Activated CD8-positive, alpha-beta T cell treated with anti-CD3 and anti-CD28 coated beads, Interleukin-2, amount 10 ng/mL, durations not matched to agents 7 days and 5 days (primary cell): ENCODE data around the gene AP3S2. TPM values are rescaled to one million over a fixed set of nuclear protein-coding genes. Genes with fewer than 3 reads are reported as not detected.
"Not testable (repeated sequence)": the region's sequence is repeated elsewhere in the genome, so short reads cannot be mapped to it uniquely, and the experiment has no call there.

Source experiments
- ATAC-seq: fragments of 150-1000 bp; cut with Tn5 transposase; one replicate; pipeline ENCODE4 v1.10.0; 2021; ENCODE audit warnings: moderate library complexity
- CTCF ChIA-PET: fragments of 350-600 bp; sonication (Branson Sonifier 250); formaldehyde crosslinking; loops from one replicate; lab custom pipeline; 2021; ENCODE audit warnings: antibody characterized with exemption; lab: Charles Lee
- POLR2A ChIA-PET: fragments of 350-600 bp; sonication (Branson Sonifier 250); formaldehyde crosslinking; loops from one replicate; lab custom pipeline; 2021; ENCODE audit warnings: antibody characterized with exemption; lab: Charles Lee
- DNase-seq: peaks from one replicate; pipeline ENCODE4 v3.0.0-alpha.2; 2020
- H3K27ac Mint-ChIP-seq: one replicate; pipeline ENCODE4 v1.8.0; 2021; ENCODE audit warnings: mild to moderate bottlenecking, mixed read lengths
- H3K27me3 Mint-ChIP-seq: one replicate; pipeline ENCODE4 v1.8.0; 2021; ENCODE audit warnings: low read depth, mixed read lengths
- H3K36me3 Mint-ChIP-seq: one replicate; pipeline ENCODE4 v1.8.0; 2021; ENCODE audit warnings: low read depth, mixed read lengths
- H3K4me1 Mint-ChIP-seq: one replicate; pipeline ENCODE4 v1.8.0; 2021; ENCODE audit warnings: low read depth, mixed read lengths
- H3K4me3 Mint-ChIP-seq: one replicate; pipeline ENCODE4 v1.8.0; 2021; ENCODE audit warnings: mild to moderate bottlenecking, mixed read lengths
- H3K9me3 Mint-ChIP-seq: one replicate; pipeline ENCODE4 v1.8.0; 2022; ENCODE audit warnings: mixed read lengths; ENCODE audit not compliant: insufficient read depth
- total RNA-seq, 2 experiments: library from RNA; stranded (reverse); gene quantifications; one replicate each; pipeline ENCODE4 v1.2.3, GENCODE V29; 2021

The AP3S2 gene
- 10 to 100 TPM; 24.7 to 25.5 TPM for total RNA-seq

DNA sequence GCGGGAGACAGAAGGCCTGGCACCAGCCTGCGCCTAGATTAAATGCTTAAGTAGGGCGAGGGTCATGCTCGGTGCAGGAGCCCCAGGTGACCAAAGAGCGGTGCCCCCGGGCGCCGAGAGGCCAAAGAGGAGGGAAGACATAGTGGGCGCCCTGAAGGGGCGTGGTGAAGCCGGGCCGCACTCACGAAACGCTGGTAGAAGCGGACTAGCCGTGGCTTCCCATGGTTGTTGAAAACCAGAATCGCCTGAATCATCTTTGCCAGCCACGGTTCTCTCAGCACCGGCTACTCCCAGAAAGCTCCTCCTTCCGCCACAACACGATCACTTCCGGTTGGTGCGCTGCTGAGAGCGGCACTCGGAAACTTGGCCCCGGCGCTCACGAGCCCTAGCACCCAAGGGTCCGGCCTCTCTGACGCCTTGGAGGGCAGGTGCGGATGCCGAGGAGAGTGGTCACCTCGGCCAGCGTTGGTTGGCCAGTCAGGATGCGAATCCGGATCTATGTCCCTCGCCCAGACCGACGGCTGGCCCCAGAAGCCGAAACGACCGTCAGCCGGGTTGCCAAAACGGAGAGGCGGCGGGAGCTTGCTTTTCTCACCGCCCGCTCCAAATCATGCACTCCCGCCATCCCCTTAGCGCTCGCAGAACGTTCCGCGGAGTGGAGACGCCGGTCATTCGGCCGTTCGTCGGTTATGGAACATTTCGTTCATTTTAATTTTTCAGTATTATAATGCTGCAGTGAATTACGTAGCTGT is at the start of gene AP3S2:
Gene AP3S2, minus strand, starts transcription at position 299 of the 752 bp plus-strand sequence. Its CDS starts 45 bp downstream, at position 254.
- ATAC-seq (peak; percentile 97), DNase-seq (peak; percentile 91)
- H3K4me3 Mint-ChIP-seq: peak within 1 kb of the TSS; percentile 92
- H3K36me3 Mint-ChIP-seq: peaks cover 8% of the 10 kb centered on the region
- ChIA-PET CTCF (interaction anchor here (0.6 to 2.3 kb wide), 7 partner anchors 17 to 182 kb away, joined by 3 to 12 read pairs (median 4); no protein-coding TSS in a partner anchor), POLR2A (interaction anchor here (0.5 to 2.0 kb wide), 27 partner anchors 8 to 340 kb away, joined by 3 to 17 read pairs (median 3); partner anchors contain the start of genes GDPGP1, IDH2 and ZNF710)
- H3K27me3 Mint-ChIP-seq: peaks cover 2% of the 10 kb centered on the region
- peaks cover 35% of the 10 kb centered on the region for H3K4me1 Mint-ChIP-seq
- H3K9me3 Mint-ChIP-seq: no peaks in the 10 kb centered on the region
- H3K27ac Mint-ChIP-seq: peak within 1 kb of the TSS; percentile 92

DNA sequence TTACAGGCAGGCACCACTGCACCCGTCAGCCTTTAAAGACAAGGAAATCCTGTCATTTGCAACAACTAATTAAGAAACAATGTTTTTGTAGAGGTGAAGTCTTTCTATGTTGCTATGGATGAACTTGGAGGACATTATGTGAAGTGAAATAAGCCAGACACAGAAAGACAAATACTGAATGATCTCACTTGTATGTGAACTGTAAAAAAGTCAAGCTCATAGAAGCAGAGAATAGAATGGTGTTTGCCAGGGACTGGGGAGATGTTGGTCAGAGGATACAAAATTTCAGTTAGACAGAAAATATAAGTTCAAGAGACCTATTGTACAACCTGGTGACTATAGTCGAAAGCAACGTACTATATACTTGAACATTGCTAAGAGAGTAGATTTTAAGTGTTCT is 46.1 kb upstream of the AP3S2 start:
- no peak for ATAC-seq
- H3K4me1 Mint-ChIP-seq: peaks cover 32% of the 10 kb centered on the region
- H3K4me3 Mint-ChIP-seq: no peak overlapping the region
- H3K36me3 Mint-ChIP-seq: no peaks in the 10 kb centered on the region
- H3K27me3 Mint-ChIP-seq: peaks cover 14% of the 10 kb centered on the region
- ChIA-PET CTCF (interaction anchor here (1.4 kb wide), 1 partner anchor 132 kb away, joined by 5 read pairs; no protein-coding TSS in a partner anchor), POLR2A (no interaction called here)
- H3K9me3 Mint-ChIP-seq: no peaks in the 10 kb centered on the region
- DNase-seq: no peak
- H3K27ac Mint-ChIP-seq: no peak overlapping the region

DNA sequence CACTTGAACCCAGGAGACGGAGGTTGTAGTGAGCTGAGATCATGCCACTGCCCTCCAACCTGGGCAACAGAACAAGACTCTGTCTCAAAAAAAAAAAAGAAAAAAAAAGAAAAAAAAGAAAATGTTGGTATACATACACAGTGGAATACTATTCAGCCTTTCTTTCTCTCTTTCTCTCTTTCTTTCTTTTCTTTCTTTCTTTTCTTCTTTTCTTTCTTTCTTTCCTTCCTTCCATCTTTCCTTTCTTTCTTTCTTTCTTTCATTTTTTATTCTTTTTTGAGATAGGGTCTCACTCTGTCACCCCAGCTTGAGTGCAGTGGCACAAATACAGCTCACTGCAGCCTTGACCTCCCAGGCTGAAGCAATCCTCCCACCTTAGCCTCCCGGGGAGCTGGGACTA is 45.6 kb upstream of the AP3S2 start:
- ATAC-seq, H3K4me3 Mint-ChIP-seq, POLR2A ChIA-PET, H3K9me3 Mint-ChIP-seq, DNase-seq, H3K36me3 Mint-ChIP-seq, H3K27ac Mint-ChIP-seq: not testable (repeated sequence)
- CTCF ChIA-PET: interaction anchor here (1.4 kb wide), 1 partner anchor 132 kb away, joined by 5 read pairs; no protein-coding TSS in a partner anchor
- Mint-ChIP-seq H3K27me3 (peaks cover 14% of the 10 kb centered on the region), H3K4me1 (peaks cover 32% of the 10 kb centered on the region)

DNA sequence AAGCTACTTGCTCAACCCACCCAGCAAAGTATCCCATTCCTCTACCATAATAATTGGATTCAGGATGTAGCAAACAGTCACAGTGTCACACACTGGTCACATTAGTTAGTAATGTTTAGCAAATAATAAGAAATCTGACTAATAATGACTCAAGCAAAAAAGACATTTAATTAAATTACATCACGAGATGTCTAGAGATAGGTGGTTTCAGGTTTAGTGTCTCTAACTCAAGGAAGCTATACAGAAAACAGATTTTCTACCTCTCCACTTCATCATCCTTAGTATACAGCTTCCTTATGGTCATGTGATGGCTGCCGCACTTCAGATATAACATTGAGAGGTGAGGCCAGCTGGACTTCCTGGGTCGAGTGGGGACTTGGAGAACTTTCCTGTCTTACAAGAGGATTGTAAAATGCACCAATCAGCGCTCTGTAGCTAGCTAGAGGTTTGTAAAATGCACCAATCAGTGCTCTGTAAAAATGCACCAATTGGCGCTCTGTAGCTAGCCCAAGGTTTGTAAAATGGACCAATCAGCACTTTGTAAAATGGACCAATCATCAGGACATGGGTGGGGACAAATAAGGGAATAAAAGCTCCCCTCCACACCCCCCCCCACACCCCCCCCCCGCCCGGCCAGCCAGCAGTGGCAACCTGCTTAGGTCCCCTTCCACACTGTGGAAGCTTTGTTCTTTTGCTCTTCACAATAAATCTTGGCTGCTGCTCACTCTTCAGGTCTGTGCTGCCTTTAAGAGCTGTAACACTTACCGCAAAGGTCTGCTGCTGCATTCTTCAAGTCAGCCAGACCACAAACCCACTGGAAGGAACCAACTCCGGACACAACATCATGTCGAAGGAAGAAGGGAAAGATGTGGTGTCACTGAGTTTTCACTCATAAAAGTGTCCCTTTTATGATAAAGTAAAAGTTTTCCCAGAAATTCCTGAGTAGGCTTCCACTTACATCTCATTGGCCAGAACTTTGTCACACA is 43.9 kb upstream of the AP3S2 start:
- peaks cover 26% of the 10 kb centered on the region for H3K27me3 Mint-ChIP-seq
- ChIA-PET CTCF (interaction anchor here (1.3 to 1.9 kb wide), 3 partner anchors 39 to 176 kb away, joined by 4 to 7 read pairs (median 5); no protein-coding TSS in a partner anchor), POLR2A (interaction anchor here (0.6 kb wide), 1 partner anchor 301 kb away, joined by 3 read pairs; no protein-coding TSS in a partner anchor)
- H3K27ac Mint-ChIP-seq: no peak overlapping the region
- H3K4me3 Mint-ChIP-seq: no peak overlapping the region
- no peak for ATAC-seq
- DNase-seq: peak; percentile 37
- H3K4me1 Mint-ChIP-seq: peaks cover 32% of the 10 kb centered on the region
- H3K36me3 Mint-ChIP-seq: no peaks in the 10 kb centered on the region
- H3K9me3 Mint-ChIP-seq: no peaks in the 10 kb centered on the region

DNA sequence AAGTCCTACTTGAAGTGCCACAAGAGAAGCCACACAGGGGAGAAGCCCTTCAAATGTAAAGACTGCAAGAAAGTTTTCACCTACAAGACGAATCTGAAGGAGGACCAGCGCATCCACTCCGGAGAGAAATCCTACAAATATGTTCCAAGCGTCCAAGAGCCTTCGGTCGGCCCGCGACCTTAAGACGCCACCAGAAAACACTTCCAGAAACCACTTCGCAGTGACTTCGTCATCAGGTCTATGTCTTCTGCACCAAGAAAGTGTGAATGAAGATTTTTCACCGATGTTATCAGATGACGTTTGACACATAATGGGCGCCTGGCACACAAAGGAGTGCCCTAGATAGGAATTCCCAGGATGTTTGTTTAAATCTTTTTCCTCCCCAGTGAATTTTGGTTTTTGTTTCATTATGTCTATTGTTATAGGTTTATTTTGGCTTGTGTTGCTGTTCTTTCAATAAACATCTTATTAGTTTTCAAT is 43.0 kb upstream of the AP3S2 start:
- no peak overlapping the region for H3K27ac Mint-ChIP-seq
- H3K36me3 Mint-ChIP-seq: no peaks in the 10 kb centered on the region
- ATAC-seq (no peak), DNase-seq (no peak)
- H3K4me1 Mint-ChIP-seq: peaks cover 32% of the 10 kb centered on the region
- H3K4me3 Mint-ChIP-seq: no peak overlapping the region
- POLR2A ChIA-PET: no interaction called here
- CTCF ChIA-PET: interaction anchor here (0.9 to 1.5 kb wide), 6 partner anchors 17 to 176 kb away, joined by 3 to 7 read pairs (median 4); no protein-coding TSS in a partner anchor
- H3K9me3 Mint-ChIP-seq: no peaks in the 10 kb centered on the region
- peaks cover 29% of the 10 kb centered on the region for H3K27me3 Mint-ChIP-seq

DNA sequence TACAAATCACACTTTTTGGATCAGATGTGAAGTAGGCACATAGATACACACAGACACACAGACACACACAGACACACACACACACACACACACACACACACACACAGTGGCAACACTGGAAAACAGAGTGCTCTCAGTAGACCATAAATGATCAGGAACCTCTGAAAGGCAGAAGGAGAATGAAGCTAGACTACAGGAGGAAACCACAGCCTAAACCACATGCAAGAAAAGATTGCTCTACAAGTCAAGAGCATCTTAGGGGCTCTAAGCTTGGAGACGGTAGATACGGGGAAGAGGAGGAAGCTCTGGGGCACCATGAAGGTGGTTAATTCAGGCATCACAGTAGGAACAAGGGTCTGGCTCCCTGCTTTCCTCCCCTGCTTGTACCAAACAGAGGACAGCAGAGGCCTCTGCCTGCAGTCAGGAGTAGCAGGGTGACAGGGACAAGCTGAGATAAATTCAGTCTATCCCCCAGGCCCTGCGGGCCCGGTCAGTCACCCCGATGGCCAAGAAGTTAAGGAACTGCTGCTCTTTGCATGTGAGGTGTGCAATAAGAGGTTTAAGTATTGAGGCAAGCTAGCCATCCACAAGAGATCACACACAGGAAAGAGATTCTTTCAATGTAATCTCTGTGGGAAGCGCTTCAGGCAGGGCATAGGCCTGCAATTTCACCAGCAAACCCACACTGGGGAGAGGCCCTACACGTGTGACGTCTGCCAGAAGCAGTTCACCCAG is 42.4 kb upstream of the AP3S2 start:
- Mint-ChIP-seq H3K4me3 (no peak overlapping the region), H3K27ac (peak overlapping the region; percentile 12), H3K4me1 (peaks cover 32% of the 10 kb centered on the region), H3K9me3 (no peaks in the 10 kb centered on the region), H3K36me3 (no peaks in the 10 kb centered on the region), H3K27me3 (peaks cover 31% of the 10 kb centered on the region)
- DNase-seq: peak; percentile 52
- peak; percentile 92 for ATAC-seq
- ChIA-PET CTCF (interaction anchor here (0.9 to 1.3 kb wide), 6 partner anchors 16 to 175 kb away, joined by 3 to 6 read pairs (median 3); no protein-coding TSS in a partner anchor), POLR2A (no interaction called here)

DNA sequence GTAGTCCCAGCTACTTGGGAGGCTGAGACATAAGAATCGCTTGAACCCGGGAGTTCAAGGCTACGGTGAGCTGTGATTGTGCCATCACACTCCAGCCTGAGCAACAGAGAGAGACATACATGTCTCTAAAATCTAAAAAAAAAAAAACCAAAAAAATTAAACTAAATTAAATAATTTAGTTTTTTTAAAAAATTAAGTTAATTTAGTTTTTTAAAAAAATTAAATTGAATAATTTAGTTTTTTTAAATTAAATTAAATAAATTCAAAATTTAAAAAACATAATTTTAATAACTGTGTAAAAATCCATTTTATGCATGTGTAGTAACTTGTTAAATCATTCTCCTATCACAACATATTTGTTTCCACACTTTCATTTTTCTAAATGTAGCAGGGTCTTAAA is 39.1 kb upstream of the AP3S2 start:
- Mint-ChIP-seq H3K9me3 (no peaks in the 10 kb centered on the region), H3K27me3 (peaks cover 34% of the 10 kb centered on the region), H3K27ac (no peak overlapping the region), H3K4me3 (no peak overlapping the region), H3K36me3 (no peaks in the 10 kb centered on the region), H3K4me1 (peaks cover 26% of the 10 kb centered on the region)
- POLR2A ChIA-PET: no interaction called here
- no peak for ATAC-seq
- CTCF ChIA-PET: no interaction called here
- DNase-seq: no peak

DNA sequence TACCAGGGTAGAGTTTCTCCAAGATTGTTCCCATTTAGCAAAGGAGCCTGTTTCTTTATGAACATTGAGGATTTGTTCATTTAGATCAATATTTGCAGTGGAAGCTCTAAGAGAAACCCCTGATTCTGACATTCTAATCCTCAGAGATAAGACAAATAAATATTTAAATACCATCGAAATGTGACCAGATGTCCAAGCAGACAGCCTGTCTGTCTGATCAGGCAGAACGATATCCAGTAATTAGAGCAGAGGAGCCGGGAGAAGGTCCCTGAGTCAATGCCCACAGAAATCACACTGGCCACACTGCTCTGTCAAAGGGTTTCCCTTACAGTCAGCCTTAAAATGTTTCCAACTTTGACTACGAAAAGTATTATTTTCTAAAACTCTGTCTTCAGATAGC is 34.6 kb upstream of the AP3S2 start:
- POLR2A ChIA-PET: no interaction called here
- no peak overlapping the region for H3K27ac Mint-ChIP-seq
- no peaks in the 10 kb centered on the region for H3K36me3 Mint-ChIP-seq
- DNase-seq: no peak
- H3K27me3 Mint-ChIP-seq: peaks cover 30% of the 10 kb centered on the region
- H3K4me1 Mint-ChIP-seq: no peaks in the 10 kb centered on the region
- ATAC-seq: no peak
- H3K4me3 Mint-ChIP-seq: no peak overlapping the region
- CTCF ChIA-PET: no interaction called here
- H3K9me3 Mint-ChIP-seq: no peaks in the 10 kb centered on the region

DNA sequence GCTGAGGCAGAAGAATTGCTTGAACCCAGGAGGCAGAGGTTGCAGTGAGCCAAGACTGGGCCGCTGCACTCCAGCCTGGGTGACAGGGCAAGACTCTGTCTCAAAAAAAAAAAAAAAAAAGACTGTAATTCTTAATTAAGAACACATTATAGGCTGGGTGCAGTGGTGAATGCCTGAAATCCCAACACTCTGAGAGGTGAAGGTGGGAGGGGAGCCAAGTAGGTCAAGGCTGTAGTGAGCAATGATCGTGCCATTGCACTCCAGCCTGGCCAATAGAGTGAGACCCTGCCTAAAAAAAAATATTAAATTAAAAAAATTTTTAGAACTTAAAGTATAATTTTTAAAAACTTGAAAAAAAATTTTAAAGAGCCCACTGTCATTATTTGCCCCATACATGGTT is 32.4 kb upstream of the AP3S2 start:
- Mint-ChIP-seq H3K36me3 (no peaks in the 10 kb centered on the region), H3K9me3 (no peaks in the 10 kb centered on the region)
- POLR2A ChIA-PET: no interaction called here

DNA sequence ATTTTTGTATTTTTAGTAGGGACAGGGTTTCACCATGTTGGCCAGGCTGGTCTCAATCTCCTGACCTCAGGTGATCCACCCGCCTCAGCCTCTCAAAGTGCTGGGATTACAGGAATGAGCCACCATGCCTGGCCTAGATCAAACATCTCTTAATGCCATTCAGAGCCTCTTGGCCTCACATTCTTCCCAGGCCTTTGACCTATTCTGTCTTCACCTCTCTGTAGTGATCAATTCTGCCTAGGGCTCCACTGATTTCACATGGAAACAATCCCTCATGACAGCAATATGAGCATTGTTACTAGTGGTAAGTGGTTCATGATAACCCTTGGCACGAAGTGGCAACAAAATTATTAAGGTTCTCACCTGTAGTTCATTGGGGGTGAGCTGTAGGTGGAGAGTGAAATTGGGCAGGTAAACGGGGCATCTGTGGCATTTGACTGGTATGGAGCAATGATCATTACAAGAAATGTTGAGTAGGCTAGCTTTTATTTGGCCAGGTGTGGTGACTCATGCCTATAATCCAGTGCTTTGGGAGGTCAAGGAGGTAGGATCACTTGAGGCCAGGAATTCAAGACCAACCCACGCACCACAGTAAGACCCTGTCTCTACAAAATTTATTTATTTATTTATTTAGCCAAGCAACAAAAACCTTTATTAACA is 23.8 kb upstream of the AP3S2 start:
- DNase-seq: no peak
- peaks cover 23% of the 10 kb centered on the region for H3K27me3 Mint-ChIP-seq
- no peak for ATAC-seq
- no peak overlapping the region for H3K27ac Mint-ChIP-seq
- H3K4me3 Mint-ChIP-seq: no peak overlapping the region
- CTCF ChIA-PET: interaction anchor here (1.5 to 1.6 kb wide), 3 partner anchors 19 to 169 kb away, joined by 3 to 7 read pairs (median 4); no protein-coding TSS in a partner anchor
- no peaks in the 10 kb centered on the region for H3K36me3 Mint-ChIP-seq
- H3K4me1 Mint-ChIP-seq: no peaks in the 10 kb centered on the region
- POLR2A ChIA-PET: interaction anchor here (1.1 kb wide), 1 partner anchor 24 kb away, joined by 5 read pairs; the partner anchor contains the start of gene AP3S2
- no peaks in the 10 kb centered on the region for H3K9me3 Mint-ChIP-seq

More for the DNA sequence above, 32.4 kb upstream of the AP3S2 start:
- Mint-ChIP-seq H3K4me1 (no peaks in the 10 kb centered on the region), H3K4me3 (no peak overlapping the region), H3K27me3 (peaks cover 19% of the 10 kb centered on the region), H3K27ac (no peak overlapping the region)
- DNase-seq (no peak), ATAC-seq (no peak)
- CTCF ChIA-PET: no interaction called here
